ENCODE data around the gene PTGS1.
A peak's percentile ranks its signal among the peaks of the same experiment; 100 is the strongest.
"Not testable (repeated sequence)": the region's sequence is repeated elsewhere in the genome, so short reads cannot be mapped to it uniquely, and the experiment has no call there.

PTGS1 gene

DNA sequence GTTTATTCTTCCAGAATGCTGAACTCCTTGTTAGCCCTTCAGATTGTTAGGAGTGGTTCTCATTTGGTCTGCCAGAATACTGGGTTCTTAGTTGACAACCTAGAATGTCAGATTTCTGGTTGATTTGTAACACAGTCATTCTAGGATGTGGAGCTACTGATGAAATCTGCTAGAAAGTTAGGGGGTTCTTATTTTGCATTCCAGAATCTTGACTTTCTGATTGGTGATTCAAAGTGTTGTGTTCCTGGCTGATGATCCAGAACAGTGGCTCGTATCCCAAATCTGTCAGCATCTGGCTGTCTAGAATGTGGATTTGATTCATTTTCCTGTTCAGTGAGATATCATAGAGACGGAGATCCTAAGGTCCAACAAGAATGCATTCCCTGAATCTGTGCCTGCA lies 21.9 kb downstream of the PTGS1 start:
- TF ChIP-seq ZNF274 (IDR thresholded peaks at IDR 0.05; ENCODE audit: low read depth, low read length) = no peak

DNA sequence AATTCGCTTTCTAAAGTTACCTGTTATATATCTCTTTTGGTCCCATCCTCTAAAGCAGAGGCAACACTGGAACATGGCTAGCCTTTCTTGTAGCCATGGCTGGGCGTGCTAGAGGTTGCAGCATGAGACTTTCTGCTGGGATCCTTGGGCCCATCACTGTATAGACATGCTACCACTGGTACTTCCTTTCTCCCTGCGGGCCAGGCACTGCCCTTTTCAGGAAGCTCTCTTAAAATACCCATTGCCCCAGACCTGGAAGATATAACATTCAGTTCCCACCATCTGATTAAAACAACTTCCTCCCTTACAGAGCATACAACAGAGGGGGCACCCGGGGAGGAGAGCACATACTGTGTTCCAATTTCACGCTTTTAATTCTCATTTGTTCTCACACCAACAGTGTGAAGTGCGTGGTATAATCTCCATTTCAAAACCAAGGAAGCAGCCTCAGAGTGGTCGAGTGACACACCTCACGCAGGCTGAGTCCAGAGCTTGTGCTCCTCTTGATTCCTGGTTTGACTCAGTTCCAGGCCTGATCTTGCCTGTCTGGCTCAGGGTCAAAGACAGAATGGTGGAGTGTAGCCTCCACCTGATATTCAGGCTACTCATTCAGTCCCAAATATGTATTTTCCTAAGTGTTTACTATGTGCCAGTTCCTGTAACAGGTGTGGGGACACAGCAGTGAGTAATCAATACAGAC lies 22.6 kb downstream of the PTGS1 start:
- H3K4me3 ChIP-seq (ENCODE audit: low read length) = no peak overlapping the region
- no peak for TF ChIP-seq ZNF274 (IDR thresholded peaks at IDR 0.05; ENCODE audit: low read depth, low read length)

More for the DNA sequence above, 21.9 kb downstream of the PTGS1 start:
- no peak overlapping the region for H3K4me3 ChIP-seq (ENCODE audit: low read length)

GRCh38 chr9:122394265-122395125 lies 23.7 kb downstream of the PTGS1 start:
- H3K4me3 ChIP-seq (ENCODE audit: low read length) = no peak overlapping the region
- no peak for TF ChIP-seq ZNF274 (IDR thresholded peaks at IDR 0.05; ENCODE audit: low read depth, low read length)

- TF ChIP-seq ZNF274 (IDR thresholded peaks at IDR 0.05; ENCODE audit: low read depth, low read length) = no peak
- H3K4me3 ChIP-seq (ENCODE audit: low read length) = no peak overlapping the region
Observed at GRCh38 chr9:122396614-122397148, 25.9 kb downstream of the PTGS1 start.

- no peak for TF ChIP-seq ZNF274 (IDR thresholded peaks at IDR 0.05; ENCODE audit: low read depth, low read length)
- no peak overlapping the region for H3K4me3 ChIP-seq (ENCODE audit: low read length)
Observed at GRCh38 chr9:122397749-122398148, 26.9 kb downstream of the PTGS1 start.

DNA sequence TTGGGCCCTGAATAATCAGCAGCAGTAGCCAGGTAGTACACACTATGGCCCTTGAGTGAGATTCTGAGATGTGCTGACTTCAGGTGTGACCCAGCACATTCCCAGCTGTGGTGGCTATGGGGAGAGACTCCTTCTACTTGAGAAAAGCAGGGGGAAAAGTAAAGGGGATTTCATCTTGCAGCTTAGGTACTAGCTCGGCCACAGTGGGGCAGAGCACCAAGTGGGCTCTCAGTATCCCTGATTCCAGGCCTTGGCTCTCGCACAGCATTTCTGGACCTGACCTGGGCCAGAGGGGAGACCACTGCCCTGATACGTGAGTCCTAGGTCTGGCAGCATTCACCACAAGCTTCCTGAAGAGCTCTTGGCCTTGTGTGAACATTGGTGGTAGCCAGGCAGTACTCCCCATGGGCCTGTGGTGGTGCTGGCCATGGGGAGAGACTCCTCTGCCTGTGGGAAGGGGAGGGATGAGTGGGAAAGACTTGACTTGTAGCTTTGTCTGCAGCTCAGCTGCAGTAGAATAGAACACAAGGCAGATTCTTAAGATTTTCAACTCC lies 27.6 kb downstream of the PTGS1 start:
- TF ChIP-seq ZNF274 (IDR thresholded peaks at IDR 0.05; ENCODE audit: low read depth, low read length) = no peak
- H3K4me3 ChIP-seq (ENCODE audit: low read length) = no peak overlapping the region

DNA sequence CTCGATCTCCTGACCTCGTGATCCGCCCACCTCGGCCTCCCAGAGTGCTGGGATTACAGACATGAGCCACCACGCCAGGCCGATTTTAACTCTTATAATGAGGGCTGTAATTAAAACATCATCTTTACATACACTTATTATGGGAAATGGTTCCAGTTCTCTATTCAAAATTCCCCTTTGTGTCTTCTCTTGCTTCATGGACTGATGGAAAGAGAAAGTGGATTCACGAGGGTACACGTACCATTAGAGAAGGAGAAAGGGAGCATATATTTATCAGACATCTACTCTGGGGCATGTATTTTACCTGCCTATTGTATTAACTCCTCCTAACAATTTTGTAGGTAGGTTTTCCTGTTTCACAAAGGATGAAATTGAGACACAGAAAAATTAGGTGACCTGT lies 31.1 kb downstream of the PTGS1 start:
- no peak overlapping the region for H3K4me3 ChIP-seq (ENCODE audit: low read length)
- no peak for TF ChIP-seq ZNF274 (IDR thresholded peaks at IDR 0.05; ENCODE audit: low read depth, low read length)

DNA sequence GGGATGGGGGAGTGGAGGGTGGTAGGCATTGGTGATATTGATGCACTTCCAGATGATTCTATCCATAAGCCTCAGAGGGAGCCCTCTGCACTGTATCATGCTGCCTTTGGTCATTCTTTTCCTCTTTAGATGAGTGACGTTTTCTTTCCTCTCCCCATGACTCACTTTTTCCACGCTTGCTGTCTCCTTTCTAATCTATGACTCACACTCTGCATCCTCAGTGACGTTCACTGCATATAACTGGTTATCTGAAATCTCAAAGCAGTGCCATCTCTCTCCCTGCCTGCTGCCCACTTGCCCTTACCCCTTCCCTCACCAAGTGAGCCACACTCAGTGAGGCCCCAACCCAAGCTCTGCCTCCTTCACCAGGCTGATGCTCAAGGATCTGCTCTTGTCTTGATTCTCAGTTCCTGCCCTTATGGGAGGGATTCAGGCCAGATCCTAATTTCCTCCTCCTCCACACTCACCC lies 31.6 kb downstream of the PTGS1 start:
- H3K4me3 ChIP-seq (ENCODE audit: low read length) = no peak overlapping the region
- no peak for TF ChIP-seq ZNF274 (IDR thresholded peaks at IDR 0.05; ENCODE audit: low read depth, low read length)

GRCh38 chr9:122402874-122403273 lies 32.0 kb downstream of the PTGS1 start:
- no peak overlapping the region for H3K4me3 ChIP-seq (ENCODE audit: low read length)
- TF ChIP-seq ZNF274 (IDR thresholded peaks at IDR 0.05; ENCODE audit: low read depth, low read length) = no peak

GRCh38 chr9:122403381-122404000 lies 32.7 kb downstream of the PTGS1 start:
- no peak for TF ChIP-seq ZNF274 (IDR thresholded peaks at IDR 0.05; ENCODE audit: low read depth, low read length)

DNA sequence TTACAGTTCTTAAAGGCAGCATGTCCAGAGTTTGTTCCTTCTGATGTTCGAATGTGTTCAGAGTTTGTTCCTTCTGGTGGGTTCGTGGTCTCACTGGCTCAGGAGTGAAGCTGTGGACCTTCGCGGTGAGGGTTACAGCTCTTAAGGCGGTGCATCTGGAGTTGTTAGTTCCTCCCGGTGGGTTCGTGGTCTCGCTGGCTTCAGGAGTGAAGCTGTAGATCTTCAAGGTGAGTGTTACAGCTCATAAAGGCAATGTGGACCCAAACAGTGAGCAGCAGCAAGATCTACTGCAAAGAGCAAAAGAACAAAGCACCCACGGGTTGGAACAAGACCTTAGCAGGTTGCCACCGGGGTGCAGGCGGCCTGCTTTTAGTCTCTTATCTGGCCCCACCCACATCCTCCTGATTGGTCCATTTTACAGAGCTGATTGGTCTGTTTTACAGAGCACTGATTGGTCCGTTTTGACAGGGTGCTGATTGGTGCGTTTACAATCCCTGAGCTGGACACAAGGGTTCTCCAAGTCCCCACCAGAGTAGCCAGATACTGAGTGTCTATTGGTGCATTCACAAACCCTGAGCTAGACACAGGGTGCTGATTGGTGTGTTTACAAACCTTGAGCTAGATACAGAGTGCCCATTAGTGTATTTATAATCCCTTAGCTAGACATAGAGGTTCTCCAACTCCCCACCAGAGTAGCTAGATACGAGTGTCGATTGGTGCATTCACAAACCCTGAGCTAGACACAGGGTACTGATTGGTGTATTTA lies 34.7 kb downstream of the PTGS1 start:
- not testable (repeated sequence) for H3K4me3 ChIP-seq (ENCODE audit: low read length)

More at GRCh38 chr9:122403381-122404000, 32.7 kb downstream of the PTGS1 start:
- no peak overlapping the region for H3K4me3 ChIP-seq (ENCODE audit: low read length)

DNA sequence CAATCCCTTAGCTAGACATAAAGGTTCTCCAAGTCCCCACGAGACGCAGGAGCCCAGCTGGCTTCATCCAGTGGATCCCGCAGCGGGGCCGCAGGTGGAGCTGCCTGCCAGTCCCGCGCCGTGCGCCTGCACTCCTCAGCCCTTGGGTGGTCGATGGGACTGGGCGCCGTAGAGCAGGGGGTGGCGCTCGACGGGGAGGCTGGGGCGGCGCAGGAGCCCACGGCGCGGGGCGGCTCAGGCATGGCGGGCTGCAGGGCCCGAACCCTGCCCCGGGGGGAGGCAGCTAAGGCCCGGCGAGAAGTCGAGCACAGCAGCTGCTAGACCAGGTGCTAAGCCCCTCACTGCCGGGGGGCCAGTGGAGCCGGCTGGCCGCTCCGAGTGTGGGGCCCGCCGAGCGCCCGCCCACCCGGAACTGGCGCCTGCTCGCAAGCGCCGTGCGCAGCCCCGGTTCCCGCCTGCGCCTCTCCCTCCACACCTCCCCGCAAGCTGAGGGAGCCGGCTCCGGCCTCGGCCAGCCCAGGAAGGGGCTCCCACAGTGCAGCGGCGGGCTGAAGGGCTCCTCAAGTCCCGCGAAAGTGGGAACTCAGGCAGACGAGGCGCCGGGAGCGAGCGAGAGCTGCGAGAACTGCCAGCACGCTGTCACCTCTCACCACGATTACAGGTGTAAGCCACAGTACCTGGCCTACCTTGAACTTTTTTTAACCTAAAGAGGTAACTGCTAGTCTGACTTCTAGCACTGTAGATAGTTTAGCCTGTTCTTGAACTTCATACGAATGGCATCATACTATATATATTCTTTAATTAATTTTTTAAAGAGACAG lies 35.5 kb downstream of the PTGS1 start:
- no peak for TF ChIP-seq ZNF274 (IDR thresholded peaks at IDR 0.05; ENCODE audit: low read depth, low read length)

GRCh38 chr9:122414108-122414507 lies 43.3 kb downstream of the PTGS1 start:
- not testable (repeated sequence) for H3K4me3 ChIP-seq (ENCODE audit: low read length)

More for the DNA sequence above, 35.5 kb downstream of the PTGS1 start:
- H3K4me3 ChIP-seq (ENCODE audit: low read length) = peak overlapping the region; percentile 33; the same call in 1 of the 2 replicates

Measured in GM08714 (cell line).